Uterus (tissue), 2 donors: ENCODE results near the gene RET.

ENCODE experiments used
- POLR2A ChIP-seq, 2 donors: fragments of 450-650 bp; IDR thresholded peaks; one replicate each; pipeline ENCODE4 v1.6.1; 2016; ENCODE audit warnings: antibody characterized with exemption in 2 of 2, mild to moderate bottlenecking in 1 of 2, moderate library complexity in 1 of 2
- TF ChIP-seq, protein P1 (sequence below), 4 experiments: fragments of 200-600 bp in 2 of 4; fragments of 450-650 bp in 2 of 4; sonication (generic) in 2 of 4; IDR thresholded peaks; one replicate each; pipeline ENCODE4 v1.5.1; 2016 to 2019; ENCODE audit warnings: antibody characterized with exemption in 4 of 4, mild to moderate bottlenecking in 2 of 4, moderate library complexity in 1 of 4

DNA sequence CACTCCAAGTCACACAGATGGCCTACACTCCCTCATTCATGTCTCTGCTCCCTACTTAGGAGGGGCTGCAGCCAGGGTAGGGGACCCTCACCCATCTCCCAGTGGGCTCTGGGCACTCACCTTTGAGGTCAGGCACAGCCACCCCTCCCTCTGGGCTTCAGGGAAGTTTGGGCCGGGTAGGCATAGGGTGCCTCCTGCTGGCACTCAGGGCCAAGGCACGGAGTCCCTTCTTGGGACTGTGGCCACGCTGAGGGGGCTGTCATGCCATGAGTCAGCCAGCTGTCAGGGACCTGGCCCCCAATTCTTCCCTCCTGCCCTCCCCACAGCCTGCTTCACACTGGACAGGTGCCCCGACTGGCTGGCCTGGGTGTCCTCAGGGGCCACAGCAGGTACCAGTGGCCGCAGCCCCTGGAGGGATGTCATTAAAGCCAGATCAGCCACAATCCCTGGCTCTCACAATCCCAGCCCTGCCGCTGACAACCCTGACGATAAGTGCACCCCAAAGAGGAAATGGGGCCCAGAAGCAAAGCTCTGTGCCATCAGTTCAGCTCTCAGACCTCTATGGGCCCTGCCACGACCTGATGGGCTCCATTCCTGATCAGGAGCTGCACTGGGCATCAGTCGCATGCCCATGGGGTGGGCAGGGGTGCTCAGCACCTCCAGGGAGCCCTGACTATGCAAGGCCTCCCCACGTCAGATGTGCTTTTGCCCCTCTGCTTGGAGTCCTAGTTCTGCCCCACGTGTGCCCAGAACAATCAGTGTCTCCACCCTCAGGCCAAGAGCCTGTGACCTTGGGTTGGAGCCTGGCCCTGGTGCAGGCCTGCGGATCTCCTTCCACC, 34.1 kb upstream of the RET start:
- TF ChIP-seq, protein P1, sequence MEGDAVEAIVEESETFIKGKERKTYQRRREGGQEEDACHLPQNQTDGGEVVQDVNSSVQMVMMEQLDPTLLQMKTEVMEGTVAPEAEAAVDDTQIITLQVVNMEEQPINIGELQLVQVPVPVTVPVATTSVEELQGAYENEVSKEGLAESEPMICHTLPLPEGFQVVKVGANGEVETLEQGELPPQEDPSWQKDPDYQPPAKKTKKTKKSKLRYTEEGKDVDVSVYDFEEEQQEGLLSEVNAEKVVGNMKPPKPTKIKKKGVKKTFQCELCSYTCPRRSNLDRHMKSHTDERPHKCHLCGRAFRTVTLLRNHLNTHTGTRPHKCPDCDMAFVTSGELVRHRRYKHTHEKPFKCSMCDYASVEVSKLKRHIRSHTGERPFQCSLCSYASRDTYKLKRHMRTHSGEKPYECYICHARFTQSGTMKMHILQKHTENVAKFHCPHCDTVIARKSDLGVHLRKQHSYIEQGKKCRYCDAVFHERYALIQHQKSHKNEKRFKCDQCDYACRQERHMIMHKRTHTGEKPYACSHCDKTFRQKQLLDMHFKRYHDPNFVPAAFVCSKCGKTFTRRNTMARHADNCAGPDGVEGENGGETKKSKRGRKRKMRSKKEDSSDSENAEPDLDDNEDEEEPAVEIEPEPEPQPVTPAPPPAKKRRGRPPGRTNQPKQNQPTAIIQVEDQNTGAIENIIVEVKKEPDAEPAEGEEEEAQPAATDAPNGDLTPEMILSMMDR (IDR thresholded peaks at IDR 0.05): no peak
- no peak for TF ChIP-seq POLR2A (IDR thresholded peaks at IDR 0.05)
